OCI-LY7 (cell line): Measurements from ENCODE around the gene YJEFN3. TPM values are rescaled to one million over a fixed set of nuclear protein-coding genes. Genes with fewer than 3 reads are reported as not detected.

ENCODE experiments used
- BruUV-seq: library from RNA; stranded (reverse); fragments of 400-500 nt; replicated peaks from 2 replicates; lab custom pipeline; 2021; lab: Mats Ljungman, UMichigan
- CTCF ChIA-PET: fragments of 300-600 bp; sonication (Branson Sonifier 250); formaldehyde crosslinking; loops from one replicate; lab custom pipeline; 2022; ENCODE audit warnings: antibody characterized with exemption; ENCODE audit not compliant: unreplicated experiment; lab: Charles Lee
- POLR2A ChIA-PET: fragments of 300-600 bp; sonication (Branson Sonifier 250); formaldehyde crosslinking; loops from one replicate; lab custom pipeline; 2022; ENCODE audit warnings: antibody characterized with exemption; lab: Charles Lee
- DNase-seq: peaks from one replicate; pipeline ENCODE4 v3.0.0-alpha.2; 2015; ENCODE audit warnings: low spot score
- H2AFZ ChIP-seq: fragments of 200-600 bp; sonication (generic), shearing (Covaris generic); 2 replicates; pipeline ENCODE4 v1.6.1; 2014; ENCODE audit warnings: mild to moderate bottlenecking, antibody characterized with exemption, low read length, moderate library complexity
- H3K27ac ChIP-seq: fragments of 200-600 bp; sonication (generic); 2 replicates; pipeline ENCODE4 v1.5.1; 2014; ENCODE audit warnings: mixed run types, low read depth, mild to moderate bottlenecking, moderate library complexity, low read length, inconsistent platforms; ENCODE audit not compliant: poor library complexity, severe bottlenecking
- H3K36me3 ChIP-seq: fragments of 200-600 bp; sonication (generic); 2 replicates; pipeline ENCODE4 v1.6.1; 2014; ENCODE audit warnings: mild to moderate bottlenecking, antibody characterized with exemption, low read length, moderate library complexity, mixed read lengths; ENCODE audit not compliant: insufficient read depth
- H3K4me1 ChIP-seq: fragments of 200-600 bp; sonication (generic); 2 replicates; pipeline ENCODE4 v1.5.1; 2014; ENCODE audit warnings: mild to moderate bottlenecking, low read length; ENCODE audit not compliant: insufficient read depth, poor library complexity, severe bottlenecking
- H3K4me2 ChIP-seq: fragments of 200-600 bp; sonication (generic); 2 replicates; pipeline ENCODE4 v1.6.1; 2014; ENCODE audit warnings: mild to moderate bottlenecking, low read length
- H3K4me3 ChIP-seq: fragments of 200-600 bp; sonication (generic); 2 replicates; pipeline ENCODE4 v1.5.1; 2014; ENCODE audit warnings: mild to moderate bottlenecking, low read depth, low read length; ENCODE audit not compliant: poor library complexity, severe bottlenecking
- H3K79me2 ChIP-seq: fragments of 200-600 bp; sonication (generic); 2 replicates; pipeline ENCODE4 v1.6.1; 2016; ENCODE audit warnings: low read depth, mild to moderate bottlenecking, low read length, moderate library complexity, mixed read lengths; ENCODE audit not compliant: insufficient read depth
- H3K9me2 ChIP-seq: fragments of 200-600 bp; sonication (generic); 2 replicates; pipeline ENCODE4 v1.6.1; 2016; ENCODE audit warnings: mild to moderate bottlenecking, low read length, mixed read lengths; ENCODE audit not compliant: insufficient read depth
- H3K9me3 ChIP-seq: fragments of 200-600 bp; sonication (generic); 2 replicates; pipeline ENCODE4 v1.6.1; 2014; ENCODE audit warnings: mild to moderate bottlenecking, mixed run types, low read length, mixed read lengths
- H4K20me1 ChIP-seq: fragments of 200-600 bp; sonication (generic); 2 replicates; pipeline ENCODE4 v1.6.1; 2014; ENCODE audit warnings: mild to moderate bottlenecking, antibody characterized with exemption, low read length, moderate library complexity, mixed read lengths; ENCODE audit not compliant: insufficient read depth
- CTCF ChIP-seq: fragments of 200-600 bp; sonication (generic); conservative IDR thresholded peaks from 2 replicates; pipeline ENCODE4 v1.5.1; 2014; ENCODE audit warnings: mild to moderate bottlenecking, antibody characterized with exemption, low read length, moderate library complexity, mixed read lengths
- EZH2phosphoT487 ChIP-seq: fragments of 200-600 bp; sonication (generic); IDR thresholded peaks from 2 replicates; pipeline ENCODE4 v1.6.1; 2018; ENCODE audit warnings: low read depth, borderline replicate concordance, mild to moderate bottlenecking, mixed run types, antibody characterized with exemption, low read length, moderate library complexity, mixed read lengths
- intact Hi-C: fragments of 100-400 bp; cut with micrococcal nuclease; formaldehyde crosslinking; loops from one replicate; pipeline ENCODE4 v1.10.0; 2022; ENCODE audit not compliant: unreplicated experiment
- total RNA-seq, 2 experiments: library from RNA; depleted of rRNA in 1 of 2; stranded (reverse); fragments of >200 nt in 1 of 2; shearing (Covaris generic) in 1 of 2; gene quantifications; 2 replicates each; pipeline ENCODE4 v1.2.3, GENCODE V29; 2014 to 2022

Gene YJEFN3
- total RNA-seq, 2 experiments from 2014 or later: 5.4 to 35.3 TPM

GRCh38 chr19:19495614-19496603 lies 32.8 kb upstream of the YJEFN3 start:
- no peaks in the 10 kb centered on the region for H3K9me3 ChIP-seq
- POLR2A ChIA-PET: interaction anchor here (0.6 kb wide), 1 partner anchor 122 kb away, joined by 3 read pairs; no protein-coding TSS in a partner anchor
- DNase-seq: no peak
- intact Hi-C loops: no loop called here
- peaks cover 94% of the 10 kb centered on the region for H3K36me3 ChIP-seq
- CTCF ChIA-PET: no interaction called here
- no peak for TF ChIP-seq EZH2phosphoT487
- no peak for TF ChIP-seq CTCF
- no peak overlapping the region for H3K4me3 ChIP-seq
- H3K4me2 ChIP-seq: no peak overlapping the region
- H3K27ac ChIP-seq: no peak overlapping the region
- H3K9me2 ChIP-seq: no peaks in the 10 kb centered on the region
- no peaks in the 10 kb centered on the region for H4K20me1 ChIP-seq
- no peak overlapping the region for H2AFZ ChIP-seq
- H3K4me1 ChIP-seq: no peaks in the 10 kb centered on the region
- peaks cover 9% of the 10 kb centered on the region for H3K79me2 ChIP-seq
- no TSS peak for BruUV-seq

GRCh38 chr19:19498255-19498991 lies 30.3 kb upstream of the YJEFN3 start:
- Histone ChIP-seq H2AFZ (no peak overlapping the region), H3K4me2 (no peak overlapping the region), H3K4me1 (no peaks in the 10 kb centered on the region), H4K20me1 (no peaks in the 10 kb centered on the region), H3K4me3 (no peak overlapping the region), H3K27ac (no peak overlapping the region), H3K79me2 (no peaks in the 10 kb centered on the region), H3K9me3 (no peaks in the 10 kb centered on the region), H3K36me3 (peaks cover 96% of the 10 kb centered on the region), H3K9me2 (no peaks in the 10 kb centered on the region)
- ChIA-PET CTCF (no interaction called here), POLR2A (no interaction called here)
- TF ChIP-seq EZH2phosphoT487 (no peak), CTCF (no peak)
- intact Hi-C loops: no loop called here
- DNase-seq: no peak
- no TSS peak for BruUV-seq
